PC-3 (cell line): ENCODE measurements around the gene ZNF502.

Experiments used
- CTCF ChIP-seq: fragments of 300-600 bp; sonication (generic); conservative IDR thresholded peaks from 2 replicates; pipeline ENCODE4 v1.5.1; 2017; ENCODE audit warnings: antibody characterized with exemption, low read depth, mild to moderate bottlenecking, low read length
- EZH2phosphoT487 ChIP-seq: fragments of 300-600 bp; sonication (generic); IDR thresholded peaks from 2 replicates; pipeline ENCODE4 v1.6.1; 2018; ENCODE audit warnings: mild to moderate bottlenecking, antibody characterized with exemption, low read length, borderline replicate concordance

- TF ChIP-seq CTCF (no peak), EZH2phosphoT487 (no peak)
These were observed 51.8 kb downstream of the ZNF502 start for GRCh38 chr3:44764248-44764647.
